Superior temporal gyrus (tissue), 1 donor: Measurements from ENCODE around the gene VGLL4.

Experiments used
- DNase-seq: peaks from one replicate; pipeline ENCODE4 v3.0.0-alpha.2; 2016; ENCODE audit errors: extremely low spot score

The VGLL4 gene

GRCh38 chr3:11653298-11654055 lies 9.8 kb upstream of the VGLL4 start:
- no peak for DNase-seq

- peak; percentile 85 for DNase-seq
These were observed 8.2 kb upstream of the VGLL4 start for GRCh38 chr3:11651900-11652299.

- no peak for DNase-seq
These were observed 7.8 kb upstream of the VGLL4 start for GRCh38 chr3:11651477-11651876.

- DNase-seq: no peak
These were observed 6.7 kb upstream of the VGLL4 start for GRCh38 chr3:11650391-11650790.

- no peak for DNase-seq
These were observed 5.0 kb upstream of the VGLL4 start for GRCh38 chr3:11648735-11649134.

- DNase-seq: peak; percentile 64
These were observed 513 bp downstream of the VGLL4 start for GRCh38 chr3:11643201-11643603.

GRCh38 chr3:11642431-11643191 lies 1.1 kb downstream of the VGLL4 start:
- DNase-seq: peak; percentile 83

GRCh38 chr3:11641683-11642430 lies 1.9 kb downstream of the VGLL4 start:
- peak; percentile 81 for DNase-seq

- DNase-seq: peak; percentile 62
These were observed 2.4 kb downstream of the VGLL4 start for GRCh38 chr3:11641316-11641682.

GRCh38 chr3:11640009-11640673 lies 3.6 kb downstream of the VGLL4 start:
- no peak for DNase-seq

GRCh38 chr3:11638495-11639358 lies 5.0 kb downstream of the VGLL4 start:
- no peak for DNase-seq

GRCh38 chr3:11637901-11638458 lies 5.7 kb downstream of the VGLL4 start:
- peak; percentile 35 for DNase-seq

- peak; percentile 68 for DNase-seq
These were observed 7.3 kb downstream of the VGLL4 start for GRCh38 chr3:11636394-11636770.

GRCh38 chr3:11635680-11636393 lies 7.9 kb downstream of the VGLL4 start:
- DNase-seq: no peak

GRCh38 chr3:11634974-11635612 lies 8.6 kb downstream of the VGLL4 start:
- DNase-seq: no peak

- DNase-seq: no peak
These were observed 9.6 kb downstream of the VGLL4 start for GRCh38 chr3:11634081-11634635.

GRCh38 chr3:11632966-11633365 lies 10.7 kb downstream of the VGLL4 start:
- DNase-seq: no peak

GRCh38 chr3:11632564-11632963 lies 11.2 kb downstream of the VGLL4 start:
- no peak for DNase-seq

- no peak for DNase-seq
These were observed 11.9 kb downstream of the VGLL4 start for GRCh38 chr3:11631820-11632219.
